GM10266 (cell line): ENCODE results near the gene ACACB.
"Not testable (repeated sequence)": the region's sequence is repeated elsewhere in the genome, so short reads cannot be mapped to it uniquely, and the experiment has no call there.

Experiments
- DNase-seq: peaks from one replicate; pipeline ENCODE4 v3.0.0; 2012; ENCODE audit errors: extremely low spot score
- CTCF ChIP-seq: IDR thresholded peaks from 2 replicates; pipeline ENCODE4 v1.5.1; 2012; ENCODE audit warnings: mild to moderate bottlenecking, low read depth; ENCODE audit not compliant: control insufficient read depth, insufficient read depth; ENCODE audit errors: missing control alignments

Gene ACACB

GRCh38 chr12:109163167-109163566 lies 46.8 kb downstream of the ACACB start:
- DNase-seq = no peak
- TF ChIP-seq CTCF = no peak

- TF ChIP-seq CTCF = no peak
- no peak for DNase-seq
Measured at GRCh38 chr12:109165599-109165998, 49.2 kb downstream of the ACACB start.

- no peak for DNase-seq
- no peak for TF ChIP-seq CTCF
Measured at GRCh38 chr12:109166371-109166770, 50.0 kb downstream of the ACACB start.

- no peak for DNase-seq
- TF ChIP-seq CTCF = no peak
Measured at GRCh38 chr12:109167781-109168180, 51.4 kb downstream of the ACACB start.

GRCh38 chr12:109169262-109169661 lies 52.9 kb downstream of the ACACB start:
- TF ChIP-seq CTCF = no peak
- DNase-seq = no peak

GRCh38 chr12:109169686-109170085 lies 53.3 kb downstream of the ACACB start:
- TF ChIP-seq CTCF = no peak
- DNase-seq = no peak

GRCh38 chr12:109170324-109170723 lies 53.9 kb downstream of the ACACB start:
- no peak for TF ChIP-seq CTCF
- no peak for DNase-seq

GRCh38 chr12:109172787-109173186 lies 56.4 kb downstream of the ACACB start:
- not testable (repeated sequence) for DNase-seq
